NCI-H526 treated with DMSO at 0.1 percent for 48 hours (cell line): Measurements from ENCODE around the gene GBA2.

ENCODE experiments used
- DNase-seq: peaks from one replicate; lab custom pipeline; 2025; lab: John Stamatoyannopoulos, UW

Gene GBA2

DNA sequence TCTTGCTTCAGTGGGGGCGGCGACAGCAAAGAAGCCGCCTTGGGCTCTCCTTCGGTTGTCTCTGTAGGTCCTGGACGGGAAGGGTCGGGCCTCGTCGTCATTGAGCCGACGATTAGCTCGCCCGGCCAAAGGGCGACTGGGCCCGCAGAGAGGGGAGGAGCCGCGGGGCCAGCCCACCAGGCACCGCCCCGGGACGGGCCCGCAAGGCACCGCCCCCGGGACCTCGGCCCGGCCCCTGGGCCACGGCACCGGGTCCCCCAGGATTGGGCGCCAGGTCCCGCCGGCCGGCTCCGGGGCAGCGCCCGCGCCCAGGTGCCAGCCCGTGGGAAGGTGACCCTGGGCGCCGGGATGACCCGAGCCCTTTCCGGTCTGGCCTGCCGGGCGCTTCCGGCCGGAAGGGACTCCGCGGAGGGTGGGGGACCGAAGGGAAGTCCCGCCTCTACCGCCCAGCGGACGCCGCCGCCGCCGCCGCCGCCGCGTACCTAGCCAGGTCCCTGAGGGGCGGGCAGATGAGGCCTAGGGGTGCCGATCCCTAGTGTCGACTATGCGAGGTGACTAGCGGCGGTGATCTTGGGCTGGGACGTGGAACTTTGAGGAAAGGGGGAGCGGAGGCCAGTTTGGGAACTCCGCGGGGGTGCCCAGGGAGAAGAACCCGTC lies at the start of gene GBA2, which contains the start of gene RGP1:
TSS of gene GBA2 (minus strand) at position 371 of the 657 bp plus-strand sequence. CDS start 524 bp downstream, outside the sequence.
TSS of gene RGP1 (plus strand) at position 430 of the 657 bp plus-strand sequence. CDS start 469 bp downstream, outside the sequence.
- DNase-seq: peak; percentile 41

DNA sequence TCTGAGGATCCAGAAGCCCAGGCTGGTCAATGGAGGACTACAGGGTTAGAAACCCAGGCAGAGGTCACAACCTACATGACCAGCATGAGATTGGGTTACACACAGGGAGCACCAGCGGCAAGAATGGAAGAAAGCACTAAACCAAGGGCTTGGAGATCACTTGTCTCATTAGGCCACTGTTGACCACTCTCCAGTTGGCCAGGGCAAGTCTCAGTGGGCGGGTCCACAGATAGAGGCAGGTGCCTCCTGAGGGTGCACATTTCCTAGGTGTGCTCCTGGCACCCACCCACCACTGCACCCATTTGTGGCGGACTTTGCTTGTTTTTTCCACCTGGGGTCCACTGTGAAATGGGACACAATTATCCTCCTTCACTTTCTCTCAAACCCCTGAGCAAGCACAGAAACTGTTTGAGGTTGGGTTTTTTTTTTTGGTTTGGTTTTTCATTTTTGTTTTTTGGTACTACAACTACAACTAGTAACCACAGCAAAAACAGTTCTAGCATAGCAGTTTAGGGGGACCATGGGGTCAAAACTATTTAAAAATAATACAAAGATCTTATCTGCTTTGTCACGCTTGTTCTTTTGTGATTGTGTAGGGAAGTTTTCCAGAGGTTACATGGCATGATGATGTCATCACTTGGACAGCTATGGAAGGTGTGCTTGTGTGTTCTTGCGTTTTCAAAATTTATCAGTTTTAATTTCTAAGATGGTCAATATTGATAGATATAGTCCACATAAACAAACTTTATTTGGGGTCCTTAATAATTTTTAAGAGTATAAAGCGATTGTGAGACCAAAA lies 48.5 kb upstream of the GBA2 start:
- no peak for DNase-seq

DNA sequence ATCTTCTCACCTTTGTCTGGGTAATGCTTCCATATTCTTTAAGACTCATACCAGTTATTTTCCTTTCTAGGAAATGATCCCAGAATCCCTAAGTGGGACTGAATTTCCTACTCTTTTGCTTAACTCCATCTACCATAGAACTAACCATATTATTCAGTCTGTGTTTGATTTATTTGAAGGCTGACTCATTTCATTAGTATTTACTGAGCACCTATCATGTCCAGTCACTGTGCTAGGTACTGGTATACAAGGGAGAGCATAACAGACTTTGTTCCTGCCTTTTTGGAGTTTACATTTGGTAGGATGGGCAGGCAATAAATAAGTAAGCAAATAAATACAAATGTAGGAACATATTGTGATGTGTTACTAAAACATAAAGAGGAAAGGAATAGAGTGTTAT lies 46.7 kb upstream of the GBA2 start:
- no peak for DNase-seq

DNA sequence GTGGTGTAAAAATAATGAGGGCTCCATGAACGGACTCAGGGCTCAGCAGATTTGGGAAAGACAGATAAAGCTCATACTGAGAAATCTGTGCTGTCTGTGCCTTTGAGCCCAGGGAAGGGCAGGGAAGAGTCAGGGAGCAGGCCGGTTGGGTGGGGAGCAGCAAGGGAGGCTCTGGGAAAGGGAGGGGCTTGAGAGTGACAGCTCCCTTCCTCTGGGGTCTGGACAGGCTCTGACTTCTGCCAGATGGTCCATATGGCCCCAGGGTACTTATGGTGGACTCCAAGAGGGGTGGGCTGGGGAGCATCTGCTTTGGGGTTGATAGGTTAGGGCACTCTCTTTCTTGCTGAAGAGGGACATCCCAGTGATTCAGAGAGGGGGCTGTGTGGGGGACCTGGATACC lies 44.4 kb upstream of the GBA2 start:
- DNase-seq: no peak

DNA sequence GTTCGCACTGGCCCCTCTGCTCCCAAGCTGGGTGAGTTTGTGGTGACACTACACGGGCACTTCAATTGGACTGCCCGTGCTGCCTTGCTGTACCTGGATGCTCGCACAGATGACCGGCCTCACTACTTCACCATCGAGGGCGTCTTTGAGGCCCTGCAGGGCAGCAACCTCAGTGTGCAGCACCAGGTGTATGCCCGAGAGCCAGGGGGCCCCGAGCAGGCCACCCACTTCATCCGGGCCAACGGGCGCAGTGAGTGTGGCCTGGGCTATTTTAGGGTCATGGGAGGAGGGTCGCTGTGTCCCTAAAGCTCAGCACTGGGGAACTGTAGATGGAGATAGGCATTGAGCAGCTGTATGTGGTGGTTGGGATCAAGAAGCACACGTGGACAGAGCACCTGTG lies 43.8 kb upstream of the GBA2 start:
- no peak for DNase-seq

DNA sequence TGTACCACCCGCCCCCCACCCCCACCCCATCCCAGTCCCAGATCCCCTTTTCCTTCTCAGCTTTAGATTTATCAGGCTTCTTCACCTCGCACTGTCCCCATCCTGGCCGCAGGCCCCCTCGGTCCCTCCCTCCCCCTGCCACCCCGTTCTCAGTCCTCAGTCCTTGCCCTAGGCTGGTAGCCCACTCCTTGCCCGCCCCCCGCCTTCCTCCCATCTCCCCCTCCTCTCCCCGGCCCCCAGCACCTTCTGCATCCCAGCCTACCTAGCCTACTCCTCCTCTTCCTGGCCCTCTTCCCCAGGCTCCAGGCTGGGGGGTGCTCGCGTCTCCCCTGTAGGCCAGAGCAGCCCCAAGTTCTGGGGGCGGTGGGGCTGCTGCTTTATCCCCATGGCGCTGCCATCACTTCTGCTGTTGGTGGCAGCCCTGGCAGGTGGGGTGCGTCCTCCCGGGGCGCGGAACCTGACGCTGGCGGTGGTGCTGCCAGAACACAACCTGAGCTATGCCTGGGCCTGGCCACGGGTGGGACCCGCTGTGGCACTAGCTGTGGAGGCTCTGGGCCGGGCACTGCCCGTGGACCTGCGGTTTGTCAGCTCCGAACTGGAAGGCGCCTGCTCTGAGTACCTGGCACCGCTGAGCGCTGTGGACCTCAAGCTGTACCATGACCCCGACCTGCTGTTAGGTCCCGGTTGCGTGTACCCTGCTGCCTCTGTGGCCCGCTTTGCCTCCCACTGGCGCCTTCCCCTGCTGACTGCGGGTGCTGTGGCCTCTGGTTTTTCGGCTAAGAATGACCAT lies 43.2 kb upstream of the GBA2 start:
- no peak for DNase-seq

DNA sequence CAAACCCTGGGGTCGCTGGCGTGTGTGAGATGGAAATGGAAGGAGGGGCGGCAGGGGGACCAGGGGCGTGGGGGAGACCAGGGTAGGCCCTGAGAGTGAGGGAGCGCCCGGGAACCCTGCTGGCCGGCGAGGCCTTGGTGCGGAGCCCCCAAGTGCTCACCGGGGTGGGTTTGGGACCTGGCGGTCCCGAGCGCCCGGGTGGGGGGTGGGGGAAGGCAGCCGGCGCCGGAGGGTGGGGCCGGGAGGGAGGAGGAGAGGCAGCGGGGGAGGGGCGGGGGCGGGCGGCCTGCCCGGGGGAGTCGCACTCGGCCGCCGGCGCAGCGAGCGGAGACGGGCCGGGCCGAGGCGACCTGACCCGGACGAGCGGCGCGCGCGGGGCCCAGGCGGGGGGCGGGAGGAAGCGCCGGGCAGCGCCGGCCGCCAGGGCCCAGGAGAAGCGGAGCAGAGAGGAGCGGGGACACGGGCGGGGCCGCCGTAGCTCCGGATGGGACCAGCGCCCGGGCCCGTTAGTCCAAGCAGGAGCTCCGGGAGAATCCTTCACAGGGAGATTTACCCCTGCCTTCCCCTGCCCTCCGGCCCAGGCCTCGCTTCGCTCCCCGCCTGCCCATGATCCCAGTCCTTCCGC lies 42.4 kb upstream of the GBA2 start, which contains the start of gene NPR2:
TSS of gene NPR2 (plus strand) at position 295 of the 625 bp plus-strand sequence. CDS start 818 bp downstream, outside the sequence.
- DNase-seq: no peak

DNA sequence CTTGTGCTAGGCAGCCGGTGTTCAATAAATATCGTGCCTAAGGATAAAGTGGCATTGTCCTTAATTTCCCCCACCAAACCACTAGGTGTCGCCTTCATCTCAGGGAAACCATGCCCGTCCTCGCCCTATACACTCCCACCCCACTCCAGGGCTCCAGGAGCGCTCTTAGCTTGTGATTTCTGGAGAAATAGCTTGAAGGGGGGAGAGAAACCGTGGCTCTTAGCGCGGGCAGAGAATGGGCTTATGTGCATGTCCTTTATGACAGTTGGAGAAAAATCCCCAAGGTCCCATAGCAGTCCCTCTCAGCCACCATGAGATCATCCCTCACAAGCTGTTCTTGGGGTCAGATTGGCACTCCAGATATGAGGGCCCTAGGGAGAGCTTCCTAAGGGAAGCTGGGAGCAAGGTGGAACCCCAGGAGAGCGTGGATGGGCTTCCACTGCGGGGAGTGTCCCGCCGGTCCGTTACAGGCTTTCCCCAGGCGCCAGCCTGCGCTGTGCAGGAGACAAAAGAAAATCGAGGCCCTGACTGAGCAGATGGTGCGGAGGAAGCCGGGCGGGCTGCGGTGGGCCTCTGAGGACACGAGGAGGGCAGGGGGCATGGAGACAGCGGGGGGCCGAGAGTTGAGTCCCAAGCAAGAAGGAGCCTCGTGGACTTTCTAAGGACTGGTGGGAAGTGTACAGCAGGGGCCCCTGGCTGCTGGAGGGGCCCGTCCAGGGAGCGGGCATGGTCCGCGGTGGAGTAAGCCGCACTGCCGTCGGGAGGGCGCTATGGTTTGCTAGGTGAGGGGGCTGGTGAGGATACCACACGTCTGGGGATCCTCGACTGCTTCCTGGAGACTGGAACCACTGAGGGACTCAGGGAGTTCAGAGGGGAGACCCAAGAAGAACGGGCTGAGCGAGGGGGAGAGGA lies 41.6 kb upstream of the GBA2 start:
- DNase-seq: peak; percentile 43

DNA sequence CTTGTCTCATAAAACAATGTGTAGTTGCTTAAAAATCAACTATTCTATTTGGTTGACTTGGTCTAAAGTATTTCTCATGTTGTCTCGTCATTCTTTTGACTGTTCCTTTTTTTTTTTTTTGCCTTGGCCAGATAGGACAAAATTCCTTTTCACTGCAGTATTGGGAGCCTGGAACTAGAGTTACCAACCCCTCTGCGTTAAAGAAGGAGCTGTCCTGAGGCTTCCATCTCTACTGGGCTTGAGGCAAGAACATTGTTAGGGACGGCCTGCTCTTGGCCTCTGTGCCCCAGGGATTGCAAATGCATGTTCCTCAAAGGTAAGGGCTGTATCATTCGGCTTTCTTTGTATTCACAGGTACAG lies 41.0 kb upstream of the GBA2 start:
- no peak for DNase-seq

DNA sequence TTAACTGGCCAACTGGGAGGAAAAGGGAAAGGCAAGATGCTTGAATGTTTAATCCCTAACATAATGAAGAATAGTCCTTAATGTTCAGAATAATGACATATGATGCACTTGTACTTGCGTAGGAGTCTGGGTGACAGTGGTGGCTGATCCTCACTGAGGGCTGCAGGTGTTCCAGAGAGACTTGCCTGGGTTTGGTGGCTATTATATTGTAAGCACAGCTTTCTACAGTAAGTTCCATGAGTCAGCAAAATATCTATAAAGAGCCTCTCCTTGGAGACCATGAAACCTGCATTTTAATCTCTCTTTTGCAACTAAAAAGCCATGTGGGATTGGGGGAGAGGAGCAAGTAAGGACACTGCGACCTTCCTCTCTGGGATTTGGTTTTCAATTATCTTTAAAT lies 40.5 kb upstream of the GBA2 start:
- DNase-seq: no peak

DNA sequence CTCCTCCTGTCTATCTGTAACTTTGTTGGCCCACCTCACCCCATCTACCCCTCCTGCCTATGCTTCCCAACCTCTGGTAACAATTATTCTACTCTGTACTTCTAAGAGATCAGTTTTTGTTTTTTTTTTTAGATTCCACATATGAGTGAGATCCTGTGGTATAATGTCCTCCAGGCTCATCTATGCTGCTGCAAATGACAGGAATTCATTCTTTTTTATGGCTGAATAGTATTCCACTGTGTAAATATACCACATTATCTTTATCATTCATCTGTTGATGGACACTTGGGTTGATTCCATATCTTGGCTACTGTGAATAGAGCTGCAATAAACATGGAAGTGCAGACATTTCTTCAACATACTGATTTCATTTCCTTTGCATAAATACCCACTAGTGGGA lies 34.4 kb upstream of the GBA2 start:
- DNase-seq: no peak

DNA sequence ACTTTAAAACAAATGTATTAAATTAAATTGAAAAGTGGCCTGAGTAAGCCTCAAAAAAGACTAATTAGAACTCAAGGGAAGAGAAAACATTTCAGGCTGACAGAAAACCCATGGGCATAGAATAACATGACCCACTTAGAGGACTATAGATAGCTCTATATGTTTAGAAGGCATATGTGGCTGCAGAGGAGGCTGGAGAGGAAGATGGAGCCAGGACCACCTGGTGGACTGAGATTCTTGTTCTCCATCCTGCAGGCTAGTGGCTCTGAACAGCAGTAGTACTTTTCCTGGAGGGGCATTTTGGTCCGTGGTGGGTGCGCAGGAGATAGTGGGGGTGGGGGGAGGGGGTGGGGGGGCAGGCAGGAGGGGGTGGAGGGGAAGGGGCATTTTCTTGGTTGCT lies 32.0 kb upstream of the GBA2 start:
- no peak for DNase-seq

DNA sequence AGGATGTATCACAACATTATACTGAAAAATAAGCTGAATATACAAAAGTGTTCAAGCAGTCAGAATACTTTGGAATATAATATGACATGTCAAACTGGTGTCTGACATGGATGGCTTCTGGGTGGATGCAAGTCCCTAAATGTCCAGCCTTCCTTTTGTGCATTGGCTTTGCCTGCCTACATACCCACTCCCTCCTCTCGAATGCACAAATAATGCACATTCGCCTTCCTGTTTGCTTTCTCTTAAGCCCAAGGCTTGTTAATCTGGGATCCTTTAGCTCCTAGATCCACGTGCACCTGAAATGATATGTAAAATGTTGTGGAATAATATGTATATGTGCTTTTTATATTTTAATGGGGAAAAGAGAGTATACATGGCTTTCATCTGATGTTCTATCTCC lies 29.5 kb upstream of the GBA2 start:
- no peak for DNase-seq

DNA sequence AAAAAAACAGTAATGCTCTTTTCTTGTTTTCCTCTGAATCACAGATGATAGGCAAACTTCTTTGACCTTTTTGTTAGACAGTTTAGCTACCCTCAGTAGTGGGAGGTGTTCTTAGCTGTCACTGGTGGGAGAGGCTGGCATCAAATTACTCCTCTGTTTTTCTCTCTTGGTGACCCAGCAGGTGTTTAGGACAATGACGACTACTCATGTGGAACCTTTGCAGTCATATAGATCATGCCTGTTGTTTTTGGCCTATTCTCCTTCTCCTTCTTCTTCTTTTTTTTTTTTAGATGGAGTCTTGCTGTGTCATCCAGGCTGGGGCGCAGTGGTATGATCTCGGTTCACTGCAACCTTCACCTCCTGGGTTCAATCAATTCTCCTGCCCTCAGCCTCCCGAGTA lies 27.0 kb upstream of the GBA2 start:
- peak; percentile 68 for DNase-seq

DNA sequence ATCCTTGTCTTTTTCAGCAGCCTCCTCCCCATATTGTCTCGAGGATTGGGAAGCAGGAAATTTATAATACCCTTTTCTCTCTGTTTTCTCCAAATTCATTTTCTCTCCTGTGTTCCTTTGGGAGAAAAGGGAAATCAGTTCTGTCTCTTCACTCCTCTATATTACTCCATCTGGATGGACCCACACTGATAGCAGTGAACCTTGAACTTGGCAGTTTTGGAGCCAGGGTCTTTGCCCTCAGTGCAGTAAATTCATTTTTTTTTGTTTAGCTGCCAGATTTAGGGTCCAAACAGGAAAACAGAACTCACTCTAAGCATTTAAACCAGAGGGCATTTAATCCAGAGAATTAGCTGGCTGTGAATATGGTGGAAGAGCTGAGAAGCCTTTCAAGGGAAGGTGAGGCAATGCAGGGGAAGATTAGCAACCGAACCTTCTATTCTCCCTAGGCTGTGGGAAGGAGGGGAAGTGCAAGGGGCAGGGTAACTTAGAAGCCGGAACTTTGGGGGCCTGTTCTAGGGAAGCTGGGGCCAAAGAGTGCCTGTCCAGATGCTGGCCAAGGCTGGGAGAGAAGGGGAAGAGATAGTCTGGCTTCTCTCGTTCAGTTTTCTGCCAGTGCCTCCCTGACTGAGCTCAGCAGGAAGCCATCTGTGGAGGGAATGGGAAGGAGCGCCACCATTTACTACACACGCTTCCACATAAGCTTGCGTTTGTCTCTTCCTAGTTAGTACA lies 26.0 kb upstream of the GBA2 start:
- no peak for DNase-seq

DNA sequence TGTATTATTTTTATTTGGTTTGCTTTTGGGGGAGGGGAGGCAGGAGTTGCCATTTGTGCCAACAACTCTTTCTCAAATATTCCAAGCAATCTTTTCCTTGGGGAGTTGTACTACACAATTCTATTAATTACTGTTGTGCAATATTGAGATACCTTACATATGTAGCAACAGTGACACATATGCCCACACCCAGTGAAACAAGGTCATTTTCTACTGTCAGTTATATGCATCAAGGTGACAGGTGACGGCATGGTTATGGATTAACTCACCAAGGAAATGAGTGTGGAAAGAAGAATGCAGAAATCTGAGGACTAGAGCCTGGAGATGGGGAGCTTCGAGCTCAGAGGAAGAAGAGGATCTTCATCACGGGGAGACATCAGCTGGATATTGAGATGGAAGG lies 22.9 kb upstream of the GBA2 start:
- DNase-seq: no peak

DNA sequence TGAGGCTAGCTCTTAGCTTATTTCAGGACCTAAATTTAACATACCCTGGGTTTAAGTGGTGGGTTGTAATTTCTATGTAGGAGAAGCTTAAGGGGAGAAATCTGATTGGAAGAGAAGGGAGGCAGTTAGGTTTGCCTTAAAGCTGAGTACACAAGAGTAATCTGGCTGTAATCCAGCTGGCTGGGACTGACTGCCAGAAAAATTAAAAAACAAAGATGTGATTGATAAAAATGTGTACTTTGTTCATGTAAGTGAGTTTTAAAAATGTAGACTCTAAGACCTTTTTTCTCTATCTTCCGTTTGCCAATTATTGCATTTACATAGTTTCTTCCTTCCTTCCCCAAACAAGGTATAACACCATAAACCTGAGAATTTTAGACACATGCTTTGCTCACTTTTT lies 22.5 kb upstream of the GBA2 start:
- DNase-seq: no peak

DNA sequence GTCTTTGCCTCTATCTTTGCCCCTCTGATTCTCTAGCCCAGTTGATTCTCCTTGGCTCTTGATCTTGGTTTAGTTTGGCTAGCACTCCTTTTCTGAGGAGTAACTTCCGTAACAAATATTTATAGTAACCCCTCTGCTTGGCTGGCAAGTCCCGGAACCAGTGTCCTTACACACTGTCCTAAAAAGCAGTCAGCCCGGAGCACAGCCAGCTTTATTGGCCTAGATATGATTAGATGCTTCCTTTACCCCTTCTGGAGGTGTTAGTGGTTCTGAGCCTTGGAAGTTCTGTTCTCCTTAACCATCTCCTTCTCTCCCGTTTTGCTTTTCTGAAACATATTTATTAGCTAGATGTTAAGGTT lies 22.0 kb upstream of the GBA2 start:
- DNase-seq: no peak

DNA sequence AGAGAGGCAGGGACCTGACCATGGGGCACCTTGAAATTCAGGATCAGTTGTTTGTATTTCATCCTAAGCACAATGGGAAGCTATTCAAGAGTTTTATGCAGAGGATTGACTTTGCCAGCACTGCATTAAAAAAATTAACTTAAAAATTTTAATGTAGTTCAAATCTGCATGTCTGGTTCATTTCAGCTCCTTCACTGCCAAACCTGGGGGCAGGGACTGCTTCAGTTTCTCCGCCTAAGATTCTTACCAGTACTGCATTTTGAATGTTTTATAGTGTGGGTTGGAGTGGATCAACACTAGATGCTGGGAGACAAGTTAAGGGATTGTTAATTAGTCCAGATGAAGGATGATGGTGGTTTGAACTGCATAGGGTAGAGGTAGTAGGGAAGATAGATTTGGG lies 20.7 kb upstream of the GBA2 start:
- no peak for DNase-seq

DNA sequence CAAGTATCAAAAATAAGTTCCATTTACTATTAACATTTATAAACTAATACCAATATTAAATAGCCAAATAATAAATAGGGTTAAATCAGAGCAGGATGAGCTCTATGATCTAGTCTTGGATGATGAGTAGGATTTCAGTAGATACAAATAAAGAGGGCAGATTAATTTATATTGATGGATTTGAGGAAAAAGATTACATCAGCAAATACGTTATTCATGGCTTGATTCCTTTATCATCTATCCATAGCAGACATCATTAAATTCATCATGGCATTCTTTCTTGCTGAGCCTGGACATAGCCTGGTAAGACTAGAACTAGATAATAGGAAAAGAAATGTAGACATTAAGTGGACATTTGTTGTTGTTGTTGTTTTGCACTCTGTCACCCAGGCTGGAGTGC lies 18.4 kb upstream of the GBA2 start:
- DNase-seq: no peak

DNA sequence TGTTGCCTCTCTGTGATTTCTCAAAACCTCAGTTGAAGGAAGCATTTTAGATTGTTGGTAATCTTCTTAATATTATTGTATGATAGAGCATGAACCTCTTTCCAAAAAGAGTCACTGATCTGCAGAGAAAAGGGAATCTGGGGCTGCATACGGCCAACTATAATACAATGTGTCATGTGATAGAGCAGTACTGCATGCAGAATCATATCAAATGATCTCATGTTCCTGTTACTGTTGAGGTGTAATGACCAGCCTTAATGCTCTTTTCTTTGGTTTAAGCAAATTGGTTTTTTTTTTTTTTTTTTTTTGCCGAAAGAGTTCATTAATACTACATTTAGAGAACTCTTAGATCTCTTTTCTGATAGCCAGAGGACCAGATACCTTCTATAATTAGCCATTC lies 18.0 kb upstream of the GBA2 start:
- no peak for DNase-seq
